Stimulated activated CD8-positive, alpha-beta memory T cell treated with anti-CD3 and anti-CD28 coated beads, Interleukin-15, amount 100 ng/mL, for 24 hours (primary cell): ENCODE measurements around the gene SMIM8.
"Not testable (repeated sequence)": the region's sequence is repeated elsewhere in the genome, so short reads cannot be mapped to it uniquely, and the experiment has no call there.

Source experiments
- DNase-seq: peaks from one replicate; pipeline ENCODE4 v3.0.0-alpha.2; 2020; ENCODE audit warnings: low read depth

The SMIM8 gene, protein sequence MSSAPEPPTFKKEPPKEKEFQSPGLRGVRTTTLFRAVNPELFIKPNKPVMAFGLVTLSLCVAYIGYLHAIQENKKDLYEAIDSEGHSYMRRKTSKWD

DNA sequence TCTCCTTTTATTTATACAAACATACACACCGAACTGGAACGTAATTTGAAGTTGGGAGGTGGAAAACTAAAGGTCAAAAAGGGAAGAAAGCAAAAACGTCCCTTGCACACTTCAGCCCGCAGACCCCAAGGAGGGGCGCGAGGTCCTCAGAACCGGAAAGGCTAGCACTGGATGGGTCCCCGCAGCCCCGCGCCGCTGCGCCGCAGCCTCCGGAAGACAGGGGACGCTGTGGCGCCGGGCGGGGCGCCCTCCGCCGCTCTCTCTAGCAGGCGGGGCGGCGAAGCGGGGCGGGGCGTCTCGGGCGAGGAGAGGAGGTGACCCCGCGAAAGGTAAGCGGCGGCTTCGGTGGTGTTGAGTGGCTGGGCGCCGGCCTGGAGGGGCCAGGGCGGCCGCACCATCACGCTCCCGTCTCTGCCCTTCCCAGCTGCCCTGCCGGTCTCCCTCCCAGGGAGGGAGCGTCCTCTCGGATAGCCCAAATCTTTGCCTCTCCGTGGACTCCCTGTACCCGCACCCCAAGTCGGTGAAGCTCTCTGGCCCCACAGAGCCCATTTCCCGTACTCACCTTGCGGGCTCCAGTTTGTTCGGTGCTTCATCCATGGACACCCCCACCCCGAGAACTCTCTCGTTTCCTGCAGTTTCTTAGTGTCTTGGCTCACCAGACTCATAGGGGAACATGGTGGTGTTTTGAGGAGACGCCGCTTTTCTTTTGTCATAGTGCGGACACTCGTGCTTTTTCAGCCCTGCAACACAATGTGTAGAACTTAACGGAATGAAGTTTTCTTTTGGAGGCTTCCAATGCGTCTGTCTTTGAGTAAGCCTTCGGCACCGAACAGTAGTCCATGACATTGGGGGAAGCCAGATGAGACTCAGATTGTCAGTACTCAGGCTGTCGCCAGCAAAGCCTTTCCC is at the start of gene SMIM8:
TSS of gene SMIM8 (plus strand) at position 285 of the 909 bp plus-strand sequence. CDS start 14,444 bp downstream, outside the sequence.
- DNase-seq, result peak; percentile 70

DNA sequence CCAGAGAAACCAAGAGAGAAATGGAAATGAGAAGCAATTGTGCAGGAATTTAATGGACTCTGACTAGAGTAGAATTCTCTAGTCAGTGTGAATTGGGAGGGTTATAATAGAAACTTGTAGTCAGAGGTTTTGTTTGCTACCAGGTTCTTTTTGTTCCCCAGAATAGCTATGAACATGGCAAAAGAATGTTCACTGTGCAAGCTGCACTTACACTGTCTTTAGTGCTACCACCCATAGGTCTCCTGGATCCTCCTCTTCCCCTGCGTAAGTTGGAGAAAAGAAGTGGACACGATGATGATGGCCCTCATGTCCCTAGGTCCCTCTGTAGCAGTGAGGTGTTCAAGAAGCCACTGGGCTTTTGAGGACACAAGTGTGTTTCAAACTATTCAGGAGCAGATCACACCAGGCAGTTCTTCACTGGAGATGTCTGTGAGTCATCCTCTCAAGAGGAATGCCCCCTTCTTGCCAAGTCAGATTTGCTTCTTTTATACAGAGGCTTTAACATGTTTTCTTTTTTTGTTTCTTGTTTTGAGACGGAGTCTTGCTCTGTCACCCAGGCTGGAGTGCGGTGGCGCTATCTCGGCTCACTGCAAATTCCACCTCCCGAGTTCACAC is 47.6 kb upstream of the SMIM8 start:
- no peak for DNase-seq

DNA sequence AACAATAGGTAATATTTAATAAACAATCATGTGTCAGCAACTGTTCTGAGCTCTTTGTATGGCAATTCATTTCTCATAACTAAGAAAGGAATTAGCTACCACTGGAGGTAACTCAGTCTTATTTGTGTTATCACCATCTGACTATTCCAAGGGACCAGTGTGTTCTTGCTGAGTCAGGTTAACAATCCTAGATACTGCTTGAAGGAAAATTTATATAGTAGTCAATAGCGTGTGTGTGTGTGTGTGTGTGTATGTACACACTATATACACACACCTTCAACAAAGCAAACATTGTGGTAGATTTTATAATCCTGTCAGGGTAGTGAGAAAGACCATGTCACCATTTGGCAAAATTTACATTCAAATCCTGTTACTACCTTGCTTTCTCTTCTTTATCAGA is 45.8 kb upstream of the SMIM8 start:
- no peak for DNase-seq

DNA sequence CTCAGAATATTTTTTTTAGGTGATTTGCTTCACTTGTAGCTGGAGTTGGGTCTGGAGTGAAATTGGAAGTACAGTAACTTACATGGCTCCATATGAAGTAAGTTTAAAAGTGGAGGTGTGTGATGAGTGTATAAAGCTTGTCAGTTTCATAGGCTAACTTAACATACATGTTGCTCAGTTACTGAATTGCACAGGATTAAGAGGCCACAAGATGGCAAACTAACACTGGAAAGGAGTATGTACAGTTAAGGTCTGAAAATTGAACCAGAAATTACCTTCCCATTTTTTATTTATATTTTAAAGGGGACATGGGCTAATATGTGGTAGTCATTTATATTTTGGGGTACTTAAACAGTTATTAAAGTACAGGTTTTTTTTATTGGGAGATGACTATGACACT is 45.3 kb upstream of the SMIM8 start:
- DNase-seq, result no peak

DNA sequence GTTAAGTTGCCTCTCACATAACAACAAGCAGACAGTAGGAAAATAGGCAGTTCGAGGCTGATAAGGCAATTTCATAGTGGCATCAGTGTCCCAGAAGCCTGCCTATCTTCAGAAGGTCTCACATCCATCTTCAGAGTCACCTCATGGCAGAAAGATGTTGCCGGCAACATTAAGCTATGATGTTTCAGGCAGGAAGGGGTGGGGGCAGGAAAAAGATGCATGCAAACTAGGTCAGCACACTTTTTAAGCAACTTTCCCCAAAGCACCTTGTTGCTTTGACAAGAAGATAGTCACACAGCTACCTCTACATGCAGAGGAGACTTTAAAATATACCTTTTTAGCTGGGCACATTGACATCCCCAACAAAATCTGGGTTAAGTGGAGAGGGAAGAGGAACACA is 43.2 kb upstream of the SMIM8 start:
- DNase-seq, result no peak

DNA sequence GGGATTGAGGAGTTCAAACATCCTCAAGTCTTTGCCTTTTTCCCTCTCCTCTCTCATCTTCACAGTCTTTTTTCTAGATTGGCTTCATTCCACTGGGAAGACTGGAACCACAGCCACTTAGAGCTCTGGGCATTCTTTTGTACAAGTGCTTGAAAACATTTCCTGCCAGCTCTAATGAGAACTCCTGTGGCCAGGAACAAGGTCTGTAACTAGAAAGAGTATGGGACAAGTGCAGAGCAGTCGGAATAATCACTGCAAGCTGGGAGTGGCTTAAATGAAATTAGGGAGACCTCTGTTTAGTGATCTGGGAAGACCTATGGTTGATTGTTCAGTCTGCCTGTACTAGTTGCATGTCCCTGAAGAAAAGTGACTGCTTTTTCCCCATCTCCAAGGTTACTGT is 41.0 kb upstream of the SMIM8 start:
- DNase-seq, result no peak

DNA sequence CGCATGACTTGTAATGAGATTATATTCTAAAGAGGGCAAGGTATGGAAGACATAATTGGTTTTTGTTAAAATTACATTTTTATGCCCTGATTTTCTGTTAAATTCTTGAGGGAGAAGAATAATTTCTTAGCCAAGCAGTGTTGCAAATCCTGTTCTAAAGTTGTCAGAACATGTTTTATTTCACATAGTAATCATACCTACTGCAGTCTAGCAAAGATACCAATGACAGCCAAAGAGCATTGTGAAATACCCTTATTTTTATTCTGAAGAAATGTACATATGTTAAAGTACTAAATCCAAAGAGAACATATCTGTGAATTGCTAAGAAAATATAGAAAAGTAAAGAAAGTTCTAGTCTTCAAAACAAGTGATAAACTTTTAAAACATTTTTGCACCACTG is 39.6 kb upstream of the SMIM8 start:
- no peak for DNase-seq

DNA sequence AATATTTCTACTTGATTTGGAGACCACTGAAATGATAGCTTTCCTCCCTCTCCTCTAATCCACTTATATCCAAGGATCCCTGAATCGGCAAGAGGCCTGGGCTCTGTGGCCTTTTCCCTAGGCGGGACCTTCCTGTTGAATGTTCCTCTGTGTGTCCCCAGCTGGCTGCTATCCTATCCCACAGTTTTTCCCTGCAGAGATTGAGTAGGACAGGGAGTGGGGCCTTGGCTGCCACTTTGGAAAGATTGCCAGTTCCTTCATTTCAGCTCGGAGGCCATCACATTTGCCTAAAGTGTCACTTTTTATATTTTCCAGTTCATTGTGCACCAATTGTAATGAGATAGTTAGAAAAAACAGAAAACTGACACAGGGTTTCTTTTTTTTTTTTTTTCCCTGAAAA is 38.9 kb upstream of the SMIM8 start:
- no peak for DNase-seq

DNA sequence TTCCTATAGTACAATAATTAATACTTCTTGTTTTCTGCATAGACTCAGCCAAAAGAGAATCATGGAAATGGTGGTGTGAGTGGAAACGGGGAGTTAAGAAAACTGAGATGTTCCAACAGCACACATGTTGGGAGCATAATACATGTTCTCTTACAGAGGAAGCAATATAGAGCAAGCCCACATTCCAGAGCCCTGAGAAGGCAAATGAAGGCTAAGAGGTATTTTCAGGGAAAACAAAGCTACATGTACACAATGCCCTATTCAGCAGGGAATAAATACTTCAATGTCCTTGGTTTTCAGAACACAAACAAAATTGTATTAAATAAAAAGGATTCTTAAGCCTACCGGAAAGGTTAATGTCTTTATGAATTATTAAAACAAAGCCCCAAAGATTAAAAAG is 35.1 kb upstream of the SMIM8 start:
- DNase-seq, result no peak

DNA sequence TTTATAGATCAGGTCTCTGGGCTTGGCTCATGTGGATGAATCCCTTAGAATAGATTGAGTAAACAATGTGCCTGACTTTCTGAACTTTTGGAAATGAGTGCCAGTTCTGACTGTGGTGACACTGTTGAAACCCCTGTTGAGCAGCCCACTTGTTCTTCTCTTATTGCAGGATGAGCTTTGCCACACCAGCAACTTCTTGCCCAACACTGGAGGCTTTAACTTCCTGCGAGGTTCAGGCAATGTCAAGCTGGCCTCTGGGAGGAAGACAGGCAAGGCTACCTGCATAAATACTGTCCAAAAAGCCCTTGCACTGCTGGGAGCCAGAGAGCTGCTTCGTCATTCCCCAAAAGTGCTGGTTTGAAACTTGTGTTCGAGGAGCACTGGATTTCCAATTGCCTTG is 32.8 kb upstream of the SMIM8 start:
- DNase-seq, result no peak

DNA sequence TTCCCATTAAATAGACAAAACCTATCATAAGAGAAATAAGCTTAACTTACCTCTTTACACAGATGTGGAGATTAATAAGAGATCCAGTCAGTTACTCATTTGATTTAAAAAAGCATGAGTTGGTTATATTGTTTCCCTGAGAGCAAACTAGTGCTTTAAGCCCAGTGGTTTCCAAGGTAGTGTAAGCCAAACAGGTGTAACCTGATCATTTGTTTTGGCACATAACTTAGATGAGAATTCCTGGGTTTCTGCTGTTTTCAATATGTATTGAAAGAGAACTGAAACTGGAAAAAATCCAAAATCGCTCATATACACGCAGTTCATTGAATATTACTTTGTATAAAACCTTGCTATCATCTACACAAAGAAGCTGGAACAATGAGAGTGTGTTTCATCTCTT is 30.5 kb upstream of the SMIM8 start:
- no peak for DNase-seq

DNA sequence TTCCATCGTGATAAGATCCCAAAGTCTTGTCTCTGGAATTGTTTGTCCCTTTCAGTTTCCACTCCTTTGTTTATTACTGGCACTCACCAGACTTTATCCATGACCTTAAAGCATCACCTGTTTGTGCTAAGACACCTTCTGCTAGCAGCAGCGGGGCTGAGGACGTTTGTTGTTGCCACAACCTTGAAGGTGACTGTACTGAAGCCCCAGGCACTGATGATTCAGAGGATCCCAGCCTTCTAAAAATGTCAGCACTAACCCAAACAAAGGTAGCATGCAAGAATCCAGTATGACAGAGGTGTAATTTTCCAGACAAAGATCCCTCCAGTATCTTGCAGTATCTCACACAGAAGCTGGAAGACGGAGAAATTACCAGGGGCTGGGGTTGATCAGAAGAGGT is 28.9 kb upstream of the SMIM8 start:
- DNase-seq, result no peak

DNA sequence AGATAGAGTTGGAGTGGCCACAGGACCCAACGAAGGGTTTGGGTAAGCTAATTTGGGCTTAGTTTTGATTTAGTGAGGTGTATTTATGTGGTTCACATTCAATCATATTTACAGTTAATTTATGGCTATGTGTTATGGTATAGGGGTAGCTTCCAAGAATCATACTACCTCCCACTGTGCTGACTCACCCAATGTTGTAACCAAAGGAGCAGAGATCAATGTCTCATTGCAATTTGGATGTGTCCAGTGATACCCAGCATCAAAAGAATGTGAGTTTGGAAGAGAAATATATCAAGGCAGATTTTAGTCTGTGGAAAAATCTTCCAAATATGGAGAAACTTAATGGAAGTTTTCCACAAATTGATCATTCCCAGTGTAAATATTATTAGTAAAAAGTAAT is 25.3 kb upstream of the SMIM8 start:
- DNase-seq, result no peak

DNA sequence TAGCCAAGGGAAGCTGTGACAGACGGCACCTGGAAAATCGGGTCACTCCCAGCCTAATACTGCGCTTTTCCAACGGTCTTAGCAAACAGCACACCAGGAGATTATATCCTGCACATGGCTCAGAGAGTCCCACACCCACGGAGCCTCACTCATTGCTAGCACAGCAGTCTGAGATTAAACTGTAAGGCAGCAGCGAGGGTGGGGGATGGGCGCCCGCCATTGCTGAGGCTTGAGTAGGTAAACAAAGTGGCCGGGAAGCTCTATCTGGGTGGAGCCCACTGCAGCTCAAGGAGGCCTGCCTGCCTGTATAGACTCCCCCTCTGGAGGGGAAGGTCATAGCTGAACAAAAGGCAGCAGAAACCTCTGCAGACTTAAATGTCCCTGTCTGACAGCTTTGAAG is 21.1 kb upstream of the SMIM8 start:
- DNase-seq, result not testable (repeated sequence)

DNA sequence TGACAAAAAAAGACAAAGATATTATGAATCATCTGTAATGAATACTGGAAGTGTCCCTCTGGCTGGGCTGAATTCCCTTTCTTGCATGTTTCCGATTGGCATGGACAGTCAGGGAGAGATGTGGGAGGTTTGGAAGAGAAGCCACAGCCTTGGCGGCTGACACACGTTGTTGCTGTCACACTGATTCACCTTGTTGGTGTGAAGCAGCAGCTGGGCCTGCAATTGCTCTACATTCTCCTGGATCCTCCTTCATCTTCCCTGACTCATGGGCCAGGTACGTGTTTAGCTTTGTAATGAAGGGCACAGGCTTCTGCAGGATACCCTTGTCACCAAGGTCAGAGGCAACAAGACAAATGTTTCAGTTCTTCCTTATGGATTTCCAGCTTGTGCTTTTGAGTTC is 13.4 kb upstream of the SMIM8 start:
- DNase-seq, result no peak

DNA sequence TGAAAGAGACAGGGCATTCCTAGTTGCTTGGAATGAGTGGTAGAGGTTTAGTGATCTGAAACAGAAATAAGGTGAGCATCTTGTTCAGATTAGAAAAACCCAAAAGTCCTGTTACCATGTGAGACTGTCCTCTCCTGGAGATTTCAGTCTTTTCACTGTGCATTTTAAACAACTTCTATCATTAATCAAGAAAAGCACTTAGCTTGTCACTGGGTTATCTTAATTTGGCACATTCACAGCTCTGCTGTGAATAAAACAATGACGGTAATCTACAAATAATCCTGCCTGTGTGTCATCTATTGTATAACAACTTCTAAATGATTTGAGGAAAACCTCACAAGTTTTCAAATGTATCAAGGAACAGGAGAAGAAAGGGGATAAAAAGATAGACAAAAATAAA is 9.5 kb upstream of the SMIM8 start:
- no peak for DNase-seq

DNA sequence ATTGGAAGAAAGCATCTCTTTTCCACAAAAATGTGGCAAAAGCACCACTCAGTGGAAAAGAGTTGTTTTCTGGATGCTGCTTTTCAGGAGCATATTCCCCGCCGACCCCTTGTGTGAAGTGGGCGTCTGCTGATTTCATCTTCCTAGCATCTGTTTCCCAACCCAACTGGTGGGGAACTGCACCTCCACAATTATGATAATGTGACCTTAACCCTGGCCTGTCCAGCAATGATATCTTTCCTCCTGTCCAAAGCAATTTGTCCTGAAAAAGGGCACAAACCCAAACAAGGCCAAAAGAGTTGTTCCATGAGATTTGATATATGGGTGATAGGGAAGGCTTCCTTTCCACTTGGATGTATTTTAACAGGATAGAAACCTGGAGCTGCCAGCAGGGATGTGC is 7.3 kb upstream of the SMIM8 start:
- DNase-seq, result no peak

DNA sequence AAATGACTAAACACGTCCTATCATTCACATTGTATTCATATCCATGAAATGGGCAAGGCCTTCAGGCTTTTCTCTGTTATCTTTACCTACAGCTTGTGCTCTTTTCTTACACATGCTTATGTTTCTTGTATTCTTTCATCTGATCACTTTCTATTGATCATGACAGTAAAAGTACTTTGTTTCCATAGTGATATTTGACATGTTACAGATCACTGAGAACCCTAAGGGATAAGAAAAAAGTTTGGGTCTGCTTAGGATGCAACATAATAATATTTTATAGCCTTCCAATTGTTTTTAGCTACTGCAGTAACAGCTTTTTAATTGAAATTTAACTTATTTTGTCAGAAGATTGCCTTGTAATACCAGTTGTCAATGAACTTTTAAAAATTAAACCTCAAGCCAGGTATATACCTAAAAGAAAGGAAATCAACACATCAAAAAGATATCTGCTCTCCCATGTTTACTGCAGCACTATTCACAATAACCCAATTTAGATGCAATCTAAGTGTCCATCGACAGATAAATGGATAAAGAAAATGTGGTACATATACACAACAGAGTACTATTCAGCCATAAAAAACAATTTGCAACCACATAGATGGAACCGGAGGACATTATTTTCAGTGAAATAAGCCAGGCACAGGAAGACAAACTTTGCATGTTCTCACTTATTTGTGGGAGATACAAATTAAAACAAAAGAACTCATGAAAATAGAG is 3.0 kb upstream of the SMIM8 start:
- no peak for DNase-seq

DNA sequence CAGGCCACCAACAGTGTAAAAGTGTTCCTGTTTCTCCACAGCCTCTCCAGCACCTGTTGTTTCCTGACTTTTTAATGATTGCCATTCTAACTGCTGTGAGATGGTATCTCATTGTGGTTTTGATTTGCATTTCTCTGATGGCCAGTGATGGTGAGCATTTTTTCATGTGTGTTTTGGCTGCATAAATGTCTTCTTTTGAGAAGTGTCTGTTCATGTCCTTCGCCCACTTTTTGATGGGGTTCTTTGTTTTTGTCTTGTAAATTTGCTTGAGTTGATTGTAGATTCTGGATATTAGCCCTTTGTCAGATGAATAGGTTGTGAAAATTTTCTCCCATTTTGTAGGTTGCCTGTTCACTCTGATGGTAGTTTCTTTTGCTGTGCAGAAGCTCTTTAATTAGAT is 1.5 kb downstream of the SMIM8 start:
- DNase-seq, result not testable (repeated sequence)

DNA sequence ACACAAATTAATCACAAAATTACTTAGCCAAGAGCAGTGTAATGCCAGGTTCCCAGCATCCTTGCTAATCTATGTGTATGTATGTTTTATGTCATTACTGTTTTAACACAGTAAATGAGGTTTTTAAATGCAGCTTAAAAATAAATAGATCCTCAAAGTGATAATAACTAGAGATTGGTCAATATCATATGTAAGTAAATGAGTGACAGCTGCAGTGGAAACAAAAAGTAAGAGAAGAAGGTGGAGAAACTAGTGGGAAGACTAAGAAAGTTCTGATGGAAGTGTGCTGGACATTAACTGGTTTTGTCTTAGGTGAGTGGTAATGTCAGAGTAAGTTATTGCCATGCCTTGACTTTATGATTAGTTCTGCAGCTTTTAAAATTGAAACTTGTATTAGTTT is 8.6 kb downstream of the SMIM8 start:
- DNase-seq, result no peak

DNA sequence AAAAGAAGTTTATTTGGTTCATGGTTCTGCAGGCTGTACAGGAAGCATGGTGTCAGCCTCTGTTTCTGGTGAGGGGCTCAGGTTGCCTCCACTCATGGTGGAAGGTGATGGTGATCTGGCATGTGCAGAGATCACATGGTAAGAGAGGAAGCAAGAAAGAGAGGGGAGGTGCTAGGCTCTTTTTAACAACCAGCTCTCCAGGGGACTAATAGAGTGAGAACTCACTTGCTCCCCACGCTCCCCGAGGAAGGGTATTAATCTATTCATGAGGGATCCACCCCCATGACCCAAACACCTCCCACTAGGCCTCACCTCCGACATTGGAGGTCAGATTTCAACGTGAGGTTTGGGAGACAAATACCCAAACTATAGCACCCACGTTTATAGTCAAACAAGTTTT is 10.6 kb downstream of the SMIM8 start:
- DNase-seq, result no peak

DNA sequence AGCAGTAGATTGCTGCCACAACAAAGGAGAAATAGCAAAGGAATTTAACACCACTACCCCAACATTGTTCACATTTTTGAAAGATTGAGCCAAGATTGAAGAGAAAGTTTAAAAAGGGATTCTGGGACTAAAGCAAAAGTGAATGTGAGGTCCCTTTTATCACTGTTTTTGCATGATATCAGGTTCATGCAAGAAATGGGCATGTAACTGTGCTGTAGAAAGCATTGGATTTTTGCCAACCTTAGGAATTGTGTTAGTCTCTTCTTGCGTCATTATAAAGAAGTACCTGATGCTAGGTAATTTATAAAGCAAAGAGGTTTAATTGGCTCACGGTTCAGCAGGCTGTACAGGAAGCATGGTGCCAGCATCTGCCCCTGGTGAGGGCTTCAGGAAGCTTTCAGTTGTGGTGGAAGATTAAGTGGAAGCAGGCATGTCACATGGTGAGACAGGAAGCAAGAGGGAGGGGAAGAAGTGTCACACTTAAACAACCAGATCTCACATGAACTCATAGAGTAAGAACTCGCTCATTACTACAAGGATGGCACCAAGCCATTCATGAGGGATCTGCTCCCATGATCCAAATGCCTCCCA is 11.3 kb downstream of the SMIM8 start:
- no peak for DNase-seq

DNA sequence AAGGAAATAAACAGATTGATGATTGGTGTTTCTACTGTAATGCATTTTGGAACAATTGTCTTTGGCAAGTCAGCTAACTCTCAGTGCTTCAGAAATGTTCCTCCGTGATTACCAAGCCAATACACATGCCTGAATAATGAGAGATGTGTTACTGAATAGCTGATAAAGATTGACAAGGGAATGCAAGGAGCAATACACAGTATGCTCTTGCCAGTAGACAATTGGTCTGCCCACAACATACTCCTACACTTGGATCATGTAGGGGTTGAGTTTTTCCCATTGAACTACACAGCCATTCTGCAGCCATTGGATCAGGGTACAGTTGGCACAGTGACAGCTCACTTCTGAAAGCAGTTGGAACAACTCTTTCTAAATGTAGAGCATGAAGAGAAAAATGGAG is 12.3 kb downstream of the SMIM8 start:
- no peak for DNase-seq
